ENCODE results near the gene VAV2. TPM values are rescaled to one million over a fixed set of nuclear protein-coding genes. Genes with fewer than 3 reads are reported as not detected.
"Not testable (repeated sequence)": the region's sequence is repeated elsewhere in the genome, so short reads cannot be mapped to it uniquely, and the experiment has no call there.

The VAV2 gene
- total RNA-seq, 1 donor from 2014 or later: 20.5 TPM

GRCh38 chr9:133763272-133764183, 228.6 kb downstream of the VAV2 start:
- ATAC-seq (no peak), DNase-seq (ENCODE audit: low spot score) (peak; percentile 52)

GRCh38 chr9:133762488-133763271, 229.4 kb downstream of the VAV2 start:
- intact Hi-C loops (cut with DNase I): no loop called here
- ATAC-seq (no peak), DNase-seq (ENCODE audit: low spot score) (peak; percentile 53)

More at GRCh38 chr9:133763272-133764183, 228.6 kb downstream of the VAV2 start:
- intact Hi-C loops (cut with DNase I): no loop called here

- ATAC-seq (no peak), DNase-seq (ENCODE audit: low spot score) (no peak)
- intact Hi-C loops (cut with DNase I): no loop called here
Observed at GRCh38 chr9:133761641-133762248, 230.4 kb downstream of the VAV2 start.

- ATAC-seq (no peak), DNase-seq (ENCODE audit: low spot score) (no peak)
- intact Hi-C loops (cut with DNase I): no loop called here
Observed at GRCh38 chr9:133760713-133761290, 231.3 kb downstream of the VAV2 start.

- DNase-seq (ENCODE audit: low spot score) (peak; percentile 61), ATAC-seq (no peak)
- intact Hi-C loops (cut with DNase I): no loop called here
Observed at GRCh38 chr9:133759946-133760345, 232.2 kb downstream of the VAV2 start.

- intact Hi-C loops (cut with DNase I): no loop called here
- DNase-seq (ENCODE audit: low spot score): peak; percentile 85
- peak; percentile 95 for ATAC-seq
Observed at GRCh38 chr9:133759146-133759900, 232.8 kb downstream of the VAV2 start.

- intact Hi-C loops (cut with DNase I): no loop called here
Observed at GRCh38 chr9:133758228-133758627, 233.9 kb downstream of the VAV2 start.

GRCh38 chr9:133754688-133755227, 237.4 kb downstream of the VAV2 start:
- intact Hi-C loops (cut with DNase I): no loop called here
- DNase-seq (ENCODE audit: low spot score) (no peak), ATAC-seq (peak; percentile 9)

More at GRCh38 chr9:133758228-133758627, 233.9 kb downstream of the VAV2 start:
- ATAC-seq (no peak), DNase-seq (ENCODE audit: low spot score) (no peak)

- DNase-seq (ENCODE audit: low spot score) (no peak), ATAC-seq (no peak)
- intact Hi-C loops (cut with DNase I): no loop called here
Observed at GRCh38 chr9:133754187-133754586, 237.9 kb downstream of the VAV2 start.

- ATAC-seq (no peak), DNase-seq (ENCODE audit: low spot score) (no peak)
- intact Hi-C loops (cut with DNase I): no loop called here
Observed at GRCh38 chr9:133752739-133753446, 239.2 kb downstream of the VAV2 start.

GRCh38 chr9:133750982-133751649, 241.0 kb downstream of the VAV2 start:
- no peak for ATAC-seq
- no peak for DNase-seq (ENCODE audit: low spot score)

GRCh38 chr9:133747309-133747708, 244.8 kb downstream of the VAV2 start:
- DNase-seq (ENCODE audit: low spot score) (no peak), ATAC-seq (no peak)
- intact Hi-C loops (cut with DNase I): no loop called here

More at GRCh38 chr9:133750982-133751649, 241.0 kb downstream of the VAV2 start:
- intact Hi-C loops (cut with DNase I): no loop called here

- ATAC-seq; intact Hi-C loops (cut with DNase I); DNase-seq (ENCODE audit: low spot score): not testable (repeated sequence)
Observed at GRCh38 chr9:133744528-133744927, 247.6 kb downstream of the VAV2 start.

- intact Hi-C loops (cut with DNase I): no loop called here
- peak; percentile 89 for DNase-seq (ENCODE audit: low spot score)
- ATAC-seq: peak; percentile 83
Observed at GRCh38 chr9:133742849-133743444, 249.2 kb downstream of the VAV2 start.

- ATAC-seq (no peak), DNase-seq (ENCODE audit: low spot score) (no peak)
- intact Hi-C loops (cut with DNase I): no loop called here
Observed at GRCh38 chr9:133742251-133742650, 249.9 kb downstream of the VAV2 start.

- ATAC-seq (no peak), DNase-seq (ENCODE audit: low spot score) (no peak)
- intact Hi-C loops (cut with DNase I): no loop called here
Observed at GRCh38 chr9:133741716-133742115, 250.4 kb downstream of the VAV2 start.

- DNase-seq (ENCODE audit: low spot score) (no peak), ATAC-seq (no peak)
- intact Hi-C loops (cut with DNase I): no loop called here
Observed at GRCh38 chr9:133740911-133741310, 251.2 kb downstream of the VAV2 start.

Measured in sciatic nerve (tissue), 2 donors.